ENCODE measurements around the gene ABHD1. TPM values are rescaled to one million over a fixed set of nuclear protein-coding genes. Genes with fewer than 3 reads are reported as not detected.

ABHD1 gene
- total RNA-seq, 1 experiment from 2014 or later, result 0.46 TPM

GRCh38 chr2:27145682-27146081 is 22.1 kb downstream of the ABHD1 start:
- BruUV-seq (replicated peaks), result no TSS peak
- no peaks in the 10 kb centered on the region for H3K4me1 ChIP-seq (ENCODE audit: control insufficient read depth, insufficient read depth, low read length)
- no peak for ATAC-seq
- no peak overlapping the region for H3K4me3 ChIP-seq (ENCODE audit: low read depth in 2 of 2, low read length in 2 of 2)
- intact Hi-C loops (cut with micrococcal nuclease; ENCODE audit: unreplicated experiment), result no loop called here
- POLR2A ChIA-PET, result no interaction called here
- TF ChIP-seq, protein P1, sequence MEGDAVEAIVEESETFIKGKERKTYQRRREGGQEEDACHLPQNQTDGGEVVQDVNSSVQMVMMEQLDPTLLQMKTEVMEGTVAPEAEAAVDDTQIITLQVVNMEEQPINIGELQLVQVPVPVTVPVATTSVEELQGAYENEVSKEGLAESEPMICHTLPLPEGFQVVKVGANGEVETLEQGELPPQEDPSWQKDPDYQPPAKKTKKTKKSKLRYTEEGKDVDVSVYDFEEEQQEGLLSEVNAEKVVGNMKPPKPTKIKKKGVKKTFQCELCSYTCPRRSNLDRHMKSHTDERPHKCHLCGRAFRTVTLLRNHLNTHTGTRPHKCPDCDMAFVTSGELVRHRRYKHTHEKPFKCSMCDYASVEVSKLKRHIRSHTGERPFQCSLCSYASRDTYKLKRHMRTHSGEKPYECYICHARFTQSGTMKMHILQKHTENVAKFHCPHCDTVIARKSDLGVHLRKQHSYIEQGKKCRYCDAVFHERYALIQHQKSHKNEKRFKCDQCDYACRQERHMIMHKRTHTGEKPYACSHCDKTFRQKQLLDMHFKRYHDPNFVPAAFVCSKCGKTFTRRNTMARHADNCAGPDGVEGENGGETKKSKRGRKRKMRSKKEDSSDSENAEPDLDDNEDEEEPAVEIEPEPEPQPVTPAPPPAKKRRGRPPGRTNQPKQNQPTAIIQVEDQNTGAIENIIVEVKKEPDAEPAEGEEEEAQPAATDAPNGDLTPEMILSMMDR (IDR thresholded peaks at IDR 0.05), result no peak
- TF ChIP-seq TCF7L2 (IDR thresholded peaks at IDR 0.05; ENCODE audit: low read depth, low read length), result no peak
- H3K36me3 ChIP-seq (ENCODE audit: control insufficient read depth, insufficient read depth, low read length), result no peaks in the 10 kb centered on the region
- H3K27ac ChIP-seq (ENCODE audit: low read length), result no peak overlapping the region
- no peak for DNase-seq (ENCODE audit: low read depth, low spot score)
- CTCF ChIA-PET, result no interaction called here
- peaks cover 8% of the 10 kb centered on the region; the same call in 1 of the 2 replicates for H3K27me3 ChIP-seq (ENCODE audit: control insufficient read depth, insufficient read depth, low read length)
- in situ Hi-C loops (cut with HindIII; ENCODE audit: low pct_unique_long_range_greater_than_20kb, low sequenced_read_pairs), result no loop called here
- H3K9me3 ChIP-seq (ENCODE audit: control insufficient read depth, insufficient read depth, low read depth, low read length), result no peaks in the 10 kb centered on the region

- intact Hi-C loops (cut with micrococcal nuclease; ENCODE audit: unreplicated experiment), result no loop called here
- TF ChIP-seq, protein P2, sequence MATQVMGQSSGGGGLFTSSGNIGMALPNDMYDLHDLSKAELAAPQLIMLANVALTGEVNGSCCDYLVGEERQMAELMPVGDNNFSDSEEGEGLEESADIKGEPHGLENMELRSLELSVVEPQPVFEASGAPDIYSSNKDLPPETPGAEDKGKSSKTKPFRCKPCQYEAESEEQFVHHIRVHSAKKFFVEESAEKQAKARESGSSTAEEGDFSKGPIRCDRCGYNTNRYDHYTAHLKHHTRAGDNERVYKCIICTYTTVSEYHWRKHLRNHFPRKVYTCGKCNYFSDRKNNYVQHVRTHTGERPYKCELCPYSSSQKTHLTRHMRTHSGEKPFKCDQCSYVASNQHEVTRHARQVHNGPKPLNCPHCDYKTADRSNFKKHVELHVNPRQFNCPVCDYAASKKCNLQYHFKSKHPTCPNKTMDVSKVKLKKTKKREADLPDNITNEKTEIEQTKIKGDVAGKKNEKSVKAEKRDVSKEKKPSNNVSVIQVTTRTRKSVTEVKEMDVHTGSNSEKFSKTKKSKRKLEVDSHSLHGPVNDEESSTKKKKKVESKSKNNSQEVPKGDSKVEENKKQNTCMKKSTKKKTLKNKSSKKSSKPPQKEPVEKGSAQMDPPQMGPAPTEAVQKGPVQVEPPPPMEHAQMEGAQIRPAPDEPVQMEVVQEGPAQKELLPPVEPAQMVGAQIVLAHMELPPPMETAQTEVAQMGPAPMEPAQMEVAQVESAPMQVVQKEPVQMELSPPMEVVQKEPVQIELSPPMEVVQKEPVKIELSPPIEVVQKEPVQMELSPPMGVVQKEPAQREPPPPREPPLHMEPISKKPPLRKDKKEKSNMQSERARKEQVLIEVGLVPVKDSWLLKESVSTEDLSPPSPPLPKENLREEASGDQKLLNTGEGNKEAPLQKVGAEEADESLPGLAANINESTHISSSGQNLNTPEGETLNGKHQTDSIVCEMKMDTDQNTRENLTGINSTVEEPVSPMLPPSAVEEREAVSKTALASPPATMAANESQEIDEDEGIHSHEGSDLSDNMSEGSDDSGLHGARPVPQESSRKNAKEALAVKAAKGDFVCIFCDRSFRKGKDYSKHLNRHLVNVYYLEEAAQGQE (IDR thresholded peaks at IDR 0.05; ENCODE audit: insufficient read depth in 1 of 2, low read depth in 2 of 2, low read length in 1 of 2), result no peak
- TF ChIP-seq TCF7L2 (IDR thresholded peaks at IDR 0.05; ENCODE audit: low read depth, low read length), result no peak
- no peak for TF ChIP-seq SIN3A (IDR thresholded peaks at IDR 0.05; ENCODE audit: borderline replicate concordance, insufficient read depth, low read depth, low read length)
- TF ChIP-seq, protein P1 (IDR thresholded peaks at IDR 0.05), result no peak
- no peak for TF ChIP-seq POLR2AphosphoS5 (IDR thresholded peaks at IDR 0.05; ENCODE audit: low read depth, low read length)
- CTCF ChIA-PET, result no interaction called here
These were observed 24.3 kb downstream of the ABHD1 start for GRCh38 chr2:27147935-27148334.

More at GRCh38 chr2:27147935-27148334, 24.3 kb downstream of the ABHD1 start:
- BruUV-seq (replicated peaks), result no TSS peak
- in situ Hi-C loops (cut with HindIII; ENCODE audit: low pct_unique_long_range_greater_than_20kb, low sequenced_read_pairs), result no loop called here
- Histone ChIP-seq H3K9me3 (ENCODE audit: control insufficient read depth, insufficient read depth, low read depth, low read length) (no peaks in the 10 kb centered on the region), H3K27me3 (ENCODE audit: control insufficient read depth, insufficient read depth, low read length) (peaks cover 6% of the 10 kb centered on the region; the same call in 1 of the 2 replicates), H3K4me3 (ENCODE audit: low read depth in 2 of 2, low read length in 2 of 2) (no peak overlapping the region), H3K36me3 (ENCODE audit: control insufficient read depth, insufficient read depth, low read length) (no peaks in the 10 kb centered on the region), H3K27ac (ENCODE audit: low read length) (no peak overlapping the region), H3K4me1 (ENCODE audit: control insufficient read depth, insufficient read depth, low read length) (no peaks in the 10 kb centered on the region)
- ATAC-seq (no peak), DNase-seq (ENCODE audit: low read depth, low spot score) (no peak)
- POLR2A ChIA-PET, result no interaction called here
